HG03066 (cell line): Measurements from ENCODE around the gene LGALS3BP.
A peak's percentile ranks its signal among the peaks of the same experiment; 100 is the strongest.

Source experiments
- ATAC-seq: cut with Tn5 transposase; IDR thresholded peaks from one replicate; pipeline ENCODE4 v1.9.1; 2021; ENCODE audit warnings: low read depth; ENCODE audit not compliant: unreplicated experiment

LGALS3BP gene

DNA sequence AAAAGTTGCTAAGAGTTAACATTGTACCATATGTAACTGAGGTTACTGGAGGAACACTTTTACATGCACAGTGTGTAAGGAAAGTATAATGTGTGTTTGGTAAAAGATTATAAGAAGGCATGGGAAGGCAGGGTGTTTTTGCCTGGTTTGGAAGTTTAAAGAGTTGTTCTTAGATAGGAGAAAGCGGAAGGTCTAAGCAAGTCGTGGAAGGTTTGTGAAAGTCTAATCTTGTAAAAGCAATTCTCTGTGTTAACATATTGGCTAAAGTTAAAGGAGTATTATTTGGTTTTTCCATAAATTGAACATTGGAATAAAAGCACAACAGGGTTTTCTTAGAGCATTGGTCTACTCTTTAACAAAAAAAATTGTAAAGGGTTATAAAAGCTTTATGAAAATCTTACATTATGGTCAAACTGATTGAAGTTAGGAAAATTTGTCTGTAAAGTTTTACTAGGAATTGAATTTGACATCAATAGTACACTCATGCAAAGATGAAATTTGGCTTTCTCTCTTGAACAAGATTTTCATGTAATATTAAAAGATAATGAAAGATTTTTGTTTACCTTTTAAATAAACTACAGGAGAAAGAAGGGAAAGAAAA is 34.5 kb upstream of the LGALS3BP start:
- no peak for ATAC-seq

DNA sequence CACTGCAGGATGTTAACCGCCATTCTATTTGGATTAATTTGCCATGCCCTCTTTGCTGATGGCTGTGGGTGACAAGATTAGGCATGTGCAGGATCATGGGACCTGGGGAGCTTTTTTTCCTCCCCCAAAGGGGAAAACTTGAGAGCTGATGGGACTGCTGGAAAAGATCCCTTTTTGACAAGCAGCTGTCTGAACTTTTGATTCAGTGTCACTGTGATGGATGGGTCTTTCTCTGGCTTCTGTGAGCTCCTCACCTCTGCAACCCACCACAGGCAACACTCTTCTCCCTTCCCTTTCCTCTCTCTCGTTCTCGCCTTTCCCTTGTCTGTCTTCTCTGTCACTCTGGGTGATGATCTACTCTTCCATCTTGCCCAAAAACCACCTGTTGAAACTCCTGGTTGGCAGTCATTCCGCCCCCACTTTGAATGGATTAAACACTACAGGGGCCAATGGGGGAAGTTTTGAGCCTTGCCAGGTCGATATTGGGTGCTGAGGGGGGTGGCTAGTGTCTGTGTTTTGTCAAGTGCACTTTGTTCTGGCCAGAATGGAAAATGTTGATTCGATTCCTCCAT is 32.9 kb upstream of the LGALS3BP start:
- ATAC-seq: no peak

DNA sequence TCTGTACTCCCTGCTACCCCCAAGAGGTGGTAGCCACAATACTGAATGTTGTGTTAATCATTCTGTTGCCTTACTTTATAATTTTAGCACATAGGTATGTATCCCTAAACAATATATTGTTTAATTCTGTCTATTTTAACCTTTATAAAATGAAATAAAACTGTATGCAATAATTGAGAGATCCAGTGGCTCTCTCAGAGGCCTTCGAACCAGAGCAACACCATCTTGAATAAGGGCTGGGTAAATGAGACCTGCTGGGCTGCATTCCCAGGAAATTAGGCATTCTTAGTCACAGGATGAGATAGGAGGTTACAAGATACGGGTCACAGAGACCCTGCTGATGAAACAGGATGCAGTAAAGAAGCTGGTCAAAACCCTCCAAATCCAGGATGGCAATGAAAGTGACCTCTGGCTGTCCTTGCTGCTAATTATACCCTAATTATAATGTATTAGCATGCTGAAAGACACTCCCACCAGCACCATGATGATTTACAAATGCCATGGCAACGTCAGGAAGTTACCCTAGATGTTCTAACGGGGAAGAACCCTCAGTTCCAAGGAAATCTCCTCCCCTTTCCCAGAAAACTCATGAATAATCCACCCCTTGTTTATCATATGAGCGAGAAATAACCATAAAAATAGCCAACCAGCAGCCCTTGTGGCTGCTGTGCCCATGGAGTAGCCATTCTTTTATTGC is 31.9 kb upstream of the LGALS3BP start:
- no peak for ATAC-seq

DNA sequence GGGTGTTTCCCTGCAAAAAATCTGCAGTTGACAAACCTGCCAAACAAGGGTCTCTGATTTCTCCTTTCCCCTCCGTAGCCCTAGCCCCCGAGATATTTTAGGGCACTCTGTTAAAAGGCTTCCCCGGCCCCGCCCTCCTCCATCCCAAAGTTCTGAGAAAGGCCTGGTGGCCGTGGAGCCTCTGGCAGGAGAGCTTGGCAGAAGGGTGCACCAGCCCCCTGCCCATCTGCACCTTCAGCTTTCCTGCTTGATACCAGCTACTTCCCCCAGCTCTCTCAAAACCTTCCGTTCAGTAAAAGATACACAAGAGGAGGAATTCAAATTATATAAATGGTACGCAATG is 30.6 kb upstream of the LGALS3BP start:
- ATAC-seq: no peak

DNA sequence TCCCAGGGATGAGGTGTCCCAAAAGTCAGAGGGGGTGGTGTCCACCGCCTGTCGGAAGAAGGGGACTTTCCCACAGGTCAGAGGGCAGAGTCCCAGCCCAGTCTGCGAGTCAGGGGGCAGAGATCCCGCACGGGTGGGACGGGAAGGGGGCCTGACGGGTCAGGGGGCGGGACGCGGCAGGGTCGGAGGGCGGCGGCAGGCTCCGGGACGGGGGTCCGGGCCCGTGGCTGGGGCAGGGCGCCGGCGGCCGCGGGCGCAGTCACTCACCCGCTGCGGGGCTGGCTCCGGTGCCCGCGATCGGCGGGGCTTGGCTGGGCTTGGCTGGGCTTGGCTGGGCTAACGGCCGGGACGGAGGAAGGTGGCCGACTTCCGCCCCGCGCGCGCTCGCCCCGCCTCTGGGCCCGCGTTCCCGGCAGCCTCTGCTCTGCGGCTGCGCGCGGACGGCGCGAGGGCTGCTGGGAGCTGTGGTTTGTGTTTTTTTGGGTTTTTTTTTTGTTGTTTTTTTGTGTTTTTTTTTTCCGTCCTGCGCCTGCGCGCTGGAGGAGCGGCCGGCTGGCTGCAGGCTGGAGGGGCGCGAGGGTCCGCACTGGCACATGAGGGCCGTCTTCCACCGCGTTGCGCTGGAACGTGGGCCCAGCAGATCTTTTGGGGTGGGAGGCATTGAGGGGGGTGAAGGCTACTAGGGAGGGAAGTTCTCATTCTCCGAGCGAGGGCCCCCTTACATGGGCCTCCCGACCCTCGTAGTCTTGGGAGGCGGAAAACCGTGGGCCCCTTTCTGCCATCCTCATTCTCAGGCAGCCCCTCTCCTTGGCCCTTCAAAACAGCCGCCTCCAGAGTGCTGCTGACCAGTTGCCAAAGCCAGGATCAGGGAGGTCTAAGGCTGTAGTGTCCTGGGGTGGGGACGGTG is 29.9 kb upstream of the LGALS3BP start, which contains the start of gene CANT1:
Gene CANT1, minus strand, starts transcription at position 368 of the 907 bp plus-strand sequence. CDS start 12,142 bp downstream, outside the sequence.
- peak; percentile 77 for ATAC-seq

DNA sequence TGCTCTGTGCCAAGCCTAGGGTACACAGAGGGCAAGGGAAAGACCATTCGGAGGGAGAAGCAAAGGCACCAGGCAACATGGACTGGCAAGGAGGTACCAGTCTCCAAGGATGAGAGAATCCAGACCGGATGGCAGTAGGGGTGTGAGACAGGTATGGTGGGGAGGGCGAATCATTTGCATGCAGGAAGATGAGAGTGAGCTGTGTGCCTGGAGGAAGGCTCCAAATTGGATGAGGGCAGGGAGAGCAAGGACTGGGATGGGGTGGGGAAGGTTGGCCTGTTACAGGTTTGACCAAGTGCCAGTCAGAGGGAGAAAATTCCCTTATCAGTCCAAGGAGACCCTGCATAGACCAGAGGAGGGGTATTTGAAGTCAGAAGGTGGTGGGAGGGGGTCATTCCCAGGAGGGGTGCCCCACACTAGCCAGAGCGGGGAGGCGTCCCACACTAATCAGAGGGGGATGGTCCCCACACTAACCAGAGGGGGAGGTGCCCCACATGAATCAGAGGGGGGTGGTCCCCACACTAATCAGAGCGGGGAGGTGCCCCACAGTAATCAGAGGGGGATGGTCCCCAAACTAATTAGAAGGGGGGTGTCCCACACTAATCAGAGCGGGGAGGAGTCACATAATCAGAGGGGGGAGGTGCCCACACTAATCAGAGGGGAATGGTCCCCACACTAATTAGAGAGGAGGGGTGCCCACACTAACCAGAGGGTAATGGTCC is 29.1 kb upstream of the LGALS3BP start:
- no peak for ATAC-seq

DNA sequence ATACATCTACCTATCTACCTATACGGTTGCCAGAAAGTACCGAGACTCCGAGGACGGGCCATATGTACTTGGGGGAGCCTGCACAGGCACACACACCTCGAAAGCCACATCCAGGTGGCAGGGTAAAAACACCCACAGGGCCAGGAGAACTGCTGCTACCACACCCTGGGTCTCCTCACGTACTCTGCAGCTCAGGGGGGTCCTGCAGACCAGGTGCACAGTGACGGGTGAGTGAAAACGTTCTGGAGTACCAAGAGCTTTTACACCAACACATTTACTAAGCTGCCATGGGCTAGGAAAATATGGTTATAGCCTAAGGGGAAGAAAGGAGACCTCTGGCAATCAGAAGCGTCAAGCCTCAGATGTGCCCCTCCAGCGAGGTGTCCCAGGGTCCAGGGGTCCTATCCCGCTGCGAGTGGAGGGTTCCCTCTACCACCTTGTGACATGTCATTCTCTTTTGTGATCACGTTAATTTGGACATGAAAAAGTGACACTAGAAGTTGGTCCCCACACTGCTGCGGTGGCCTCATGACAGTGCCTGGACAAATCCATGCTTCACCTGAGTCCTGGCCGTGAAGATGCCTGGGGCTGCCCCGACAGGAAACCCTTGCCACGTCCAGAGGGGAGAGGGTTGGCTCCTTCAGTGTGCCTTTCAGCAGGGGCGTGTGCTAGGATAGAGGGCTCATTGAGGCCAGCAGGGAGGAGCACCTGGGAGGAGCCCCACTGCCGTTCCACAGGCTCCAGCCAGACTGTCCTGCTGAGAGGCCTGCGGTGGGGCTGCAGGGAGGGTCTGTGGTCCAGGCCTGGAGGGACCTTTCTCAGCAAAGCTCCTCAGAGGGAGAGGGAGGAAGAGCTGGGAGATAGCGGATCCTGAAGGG is 28.0 kb upstream of the LGALS3BP start:
- ATAC-seq: no peak

DNA sequence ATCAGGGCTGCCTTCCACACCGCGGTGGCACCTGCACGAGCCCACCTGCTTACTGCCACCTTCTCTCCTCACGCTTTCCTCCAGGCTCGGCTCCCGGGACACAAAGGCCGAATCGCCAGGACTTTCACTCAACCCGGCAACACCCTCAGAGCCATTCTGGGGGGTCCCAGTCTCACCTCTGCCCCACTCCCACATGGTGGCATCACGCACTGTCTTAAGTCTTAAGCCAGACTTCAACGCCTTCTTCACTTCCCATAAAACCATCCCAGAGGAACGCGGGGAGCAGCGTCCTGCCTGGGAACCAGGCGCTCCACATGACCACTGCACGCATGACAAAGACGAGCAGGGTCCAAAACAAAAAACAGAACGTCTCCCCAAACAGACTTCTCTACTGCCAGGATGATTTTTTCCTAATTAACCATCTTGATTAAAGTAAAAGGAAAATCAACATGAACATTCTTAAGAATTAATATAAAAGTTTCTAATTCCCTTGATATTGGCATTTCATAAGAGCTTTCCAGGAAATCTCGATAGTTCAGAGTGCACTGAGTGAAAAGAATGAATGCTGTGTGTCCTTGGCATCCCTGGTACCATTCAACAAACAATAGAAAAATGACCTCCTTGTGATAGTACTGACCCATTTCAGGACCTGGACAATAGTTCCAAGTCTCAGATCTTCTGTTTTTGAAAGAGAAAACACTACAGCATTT is 27.2 kb upstream of the LGALS3BP start:
- ATAC-seq: no peak

DNA sequence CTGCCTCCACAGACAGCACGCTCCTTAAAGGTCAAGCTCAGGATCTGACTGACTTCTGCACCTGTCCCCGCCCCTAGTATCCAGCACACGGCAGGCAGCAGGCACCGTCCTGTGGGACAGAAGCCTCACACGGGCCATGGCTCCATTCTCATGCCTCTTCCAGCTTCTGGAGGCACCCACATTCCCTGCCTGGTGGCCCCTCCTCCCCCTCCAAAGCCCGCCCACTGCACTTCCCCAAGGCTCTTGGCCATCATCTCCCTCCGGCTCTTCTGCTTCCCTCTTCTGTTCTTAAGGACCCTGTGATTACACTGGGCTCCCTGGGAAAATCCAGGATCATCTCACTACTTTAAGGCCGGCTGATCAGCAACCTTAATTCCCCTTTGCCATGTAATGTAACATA is 26.3 kb upstream of the LGALS3BP start:
- no peak for ATAC-seq

DNA sequence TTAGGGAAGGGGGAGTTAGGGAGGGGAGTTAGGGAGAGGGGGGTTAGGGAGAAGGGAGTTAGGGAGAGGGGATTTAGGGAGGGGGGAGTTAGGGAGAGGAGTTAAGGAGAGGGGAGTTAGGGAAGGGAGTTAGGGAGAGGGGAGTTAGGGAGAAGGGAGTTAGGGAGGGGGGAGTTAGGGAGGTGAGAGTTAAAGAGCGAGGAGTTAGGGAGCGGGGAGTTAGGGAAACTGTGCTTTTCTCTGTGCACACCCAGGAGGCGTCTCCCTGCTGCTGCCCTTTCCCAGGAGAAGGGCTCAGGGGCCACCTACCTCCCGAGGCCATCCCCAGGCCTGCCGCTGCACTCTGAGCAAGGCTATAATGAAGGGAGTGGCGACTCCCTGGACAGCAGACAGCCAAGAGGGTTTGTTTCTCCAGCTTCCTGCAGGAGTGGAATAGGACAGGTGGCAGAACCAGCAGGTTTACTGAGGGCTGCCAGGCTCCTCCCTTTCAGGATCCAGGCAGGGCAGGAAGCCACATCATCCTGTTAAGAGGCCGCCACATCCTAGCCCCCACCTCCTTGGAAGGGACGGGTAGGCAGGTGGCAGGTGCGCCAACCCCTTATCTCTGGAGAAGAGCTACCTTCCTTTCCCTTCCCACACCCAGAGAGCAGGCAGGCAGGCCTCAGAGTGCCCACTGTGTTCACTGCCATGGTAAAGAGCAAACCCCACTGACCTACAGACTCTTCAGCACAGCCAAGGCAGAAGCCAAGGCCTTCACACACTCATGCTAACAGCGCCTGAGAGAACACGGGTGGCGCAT is 25.5 kb upstream of the LGALS3BP start:
- ATAC-seq: no peak

DNA sequence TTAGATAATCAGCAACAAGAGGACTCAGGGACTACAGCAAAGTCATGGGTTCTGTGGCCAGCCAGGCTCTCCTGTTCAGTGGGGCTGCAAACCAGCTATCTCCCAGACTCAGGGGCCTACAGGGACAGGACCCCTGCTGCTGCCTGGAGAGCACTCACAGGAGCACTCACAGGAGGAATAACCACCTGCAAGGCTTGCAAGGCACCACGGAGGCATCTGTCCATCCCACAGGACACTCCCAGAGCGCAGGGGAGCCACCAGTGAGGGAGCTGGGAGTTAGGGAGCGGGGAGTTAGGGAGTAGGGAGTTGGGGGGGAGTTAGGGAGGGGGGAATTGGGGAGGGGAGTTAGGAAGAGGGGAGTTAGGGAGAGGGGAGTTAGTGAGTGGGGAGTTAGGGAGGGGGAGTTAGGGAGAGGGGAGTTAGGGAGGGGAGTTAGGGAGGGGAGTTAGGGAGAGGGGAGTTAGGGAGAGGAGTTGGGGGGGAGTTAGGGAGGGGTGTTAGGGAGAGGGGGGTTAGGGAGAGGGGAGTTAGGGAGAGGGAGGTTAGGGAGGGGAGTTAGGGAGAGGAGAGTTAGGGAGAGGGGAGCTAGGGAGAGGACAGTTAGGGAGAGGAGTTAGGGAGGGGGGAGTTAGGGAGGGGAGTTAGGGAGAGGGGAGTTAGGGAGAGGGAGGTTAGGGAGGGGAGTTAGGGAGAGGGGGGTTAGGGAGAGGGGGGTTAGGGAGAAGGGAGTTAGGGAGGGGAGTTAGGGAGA is 24.1 kb upstream of the LGALS3BP start:
- ATAC-seq: no peak

DNA sequence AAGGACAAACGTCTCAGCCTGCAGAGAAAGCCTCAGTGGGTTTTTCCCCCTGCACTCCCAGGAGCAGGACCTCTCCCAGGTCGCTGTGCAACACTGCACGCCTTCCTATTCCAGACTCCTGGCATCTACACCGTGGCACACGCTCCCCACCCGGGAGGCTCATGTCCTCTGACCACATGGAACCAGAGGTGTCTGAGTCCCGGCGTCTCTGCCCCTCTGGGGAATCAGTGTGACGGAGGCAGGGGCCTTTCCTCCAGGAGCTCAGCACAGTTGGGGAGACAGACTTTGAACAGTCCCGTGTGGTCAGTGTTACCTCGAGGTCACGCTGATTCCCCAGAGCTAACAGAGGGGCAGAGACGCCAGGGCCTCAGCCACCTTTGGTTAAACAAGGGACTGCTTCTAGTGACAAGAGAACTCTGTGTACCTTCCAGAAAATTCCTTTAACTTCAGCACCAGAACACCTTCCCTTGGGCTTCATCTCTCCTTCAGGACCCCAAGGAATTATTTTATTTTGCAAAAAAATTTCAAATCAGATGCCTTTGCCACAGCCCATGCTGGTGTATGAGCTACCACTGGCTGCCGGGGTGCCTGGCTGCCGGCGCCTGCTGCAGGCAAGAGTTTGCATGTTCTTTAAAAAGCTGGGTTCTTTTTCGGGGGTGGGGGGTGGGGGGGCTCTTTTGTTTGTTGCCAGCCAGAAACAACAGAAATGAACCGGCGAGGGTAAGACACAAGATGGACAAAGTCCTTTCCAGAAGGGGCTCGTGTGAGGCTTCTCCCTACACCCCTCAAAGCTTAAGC is 23.3 kb upstream of the LGALS3BP start:
- ATAC-seq: no peak

DNA sequence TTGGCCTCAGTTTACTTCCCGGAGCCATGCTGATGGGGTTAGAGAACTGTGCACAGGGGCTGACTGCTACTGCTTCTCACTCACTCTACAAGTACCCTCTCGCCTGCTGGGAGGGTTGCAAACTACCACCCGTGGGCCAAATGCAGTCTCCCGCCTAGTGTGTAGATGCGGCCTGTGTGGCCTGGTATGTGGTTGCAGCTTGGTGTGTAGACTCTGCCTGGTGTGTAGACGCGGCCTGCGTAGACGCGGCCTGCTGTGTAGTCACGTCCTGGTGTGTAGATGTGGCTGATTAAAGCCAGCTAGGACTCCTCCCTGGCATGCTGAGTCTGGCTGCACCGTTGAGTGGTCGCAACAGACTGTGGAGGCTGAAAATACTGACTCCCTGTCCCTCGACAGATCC is 22.6 kb upstream of the LGALS3BP start:
- ATAC-seq: no peak

DNA sequence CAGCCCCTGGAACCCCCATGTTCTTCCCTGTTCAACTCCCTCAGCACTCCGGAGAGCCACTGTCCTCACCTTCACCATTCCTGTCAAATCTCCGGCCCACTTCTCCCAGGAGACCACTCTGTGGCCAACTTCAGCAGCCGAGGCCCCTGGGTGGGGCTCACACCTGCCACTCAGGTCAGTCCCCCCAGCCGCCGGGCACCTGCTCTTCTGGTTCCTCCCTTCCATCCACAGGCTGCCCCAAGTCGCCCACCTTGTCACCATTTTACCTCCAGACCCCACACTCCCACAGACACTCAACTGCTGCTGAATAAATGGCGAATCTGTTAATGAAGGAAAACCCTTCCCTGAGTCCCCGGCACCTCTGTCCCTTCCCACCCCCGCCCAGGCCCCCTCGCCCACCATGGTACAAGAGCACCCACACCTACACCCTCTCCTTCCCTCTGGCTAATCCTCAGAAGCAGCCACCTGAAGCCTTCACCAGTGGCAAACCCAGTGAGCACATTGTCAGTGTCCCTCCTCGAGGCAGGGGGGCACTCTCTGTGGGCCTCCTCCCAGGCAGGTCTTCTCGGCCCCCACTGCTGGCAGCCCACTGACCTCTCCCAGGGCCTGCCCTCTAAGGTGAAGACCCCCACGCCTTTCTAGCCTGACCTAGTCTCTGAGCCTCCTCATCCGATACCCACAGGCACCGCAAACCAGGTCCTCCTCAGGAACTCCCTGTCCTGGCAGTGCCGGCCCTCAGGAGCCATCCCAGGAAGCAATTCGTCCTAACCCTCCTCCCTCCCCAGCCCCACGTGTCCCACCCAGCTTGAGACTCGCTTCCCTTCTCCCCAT is 21.7 kb upstream of the LGALS3BP start:
- no peak for ATAC-seq

DNA sequence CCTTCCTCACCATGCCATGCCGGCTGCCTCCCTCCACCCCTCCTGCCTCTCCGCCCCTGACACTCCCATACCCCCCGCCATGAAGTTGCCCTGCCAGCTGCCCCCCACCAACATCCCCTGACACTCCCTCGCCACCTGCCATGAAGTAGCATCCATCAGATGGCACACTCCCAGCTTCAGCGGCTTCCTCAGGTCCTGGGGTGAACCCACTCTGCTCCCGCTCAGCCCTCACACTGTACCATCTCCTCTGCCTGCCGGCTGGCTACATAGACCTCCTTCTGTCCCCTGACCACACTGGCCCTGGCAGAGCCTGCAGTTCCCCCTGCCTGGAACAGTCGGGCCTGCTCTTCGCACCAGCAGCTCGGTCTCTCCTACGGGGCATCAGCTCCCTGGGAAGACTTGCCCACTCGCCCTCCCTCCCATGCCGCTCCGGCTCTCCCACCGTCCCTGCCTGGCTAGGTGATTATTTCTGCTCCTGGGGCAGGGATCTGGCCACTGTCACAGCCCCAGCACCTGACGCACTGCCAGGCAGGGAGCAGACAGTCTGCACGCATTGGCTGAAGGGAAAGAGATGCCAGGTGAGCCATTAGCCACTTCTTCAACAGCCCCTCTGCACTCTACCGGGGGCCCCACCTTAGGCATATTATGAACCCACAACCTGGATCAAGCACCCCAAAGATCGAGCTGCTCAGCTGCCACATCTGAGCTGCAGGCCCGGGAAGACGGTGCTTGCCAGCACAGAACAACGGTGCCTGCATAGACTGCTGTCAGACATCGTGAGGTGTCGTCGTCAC is 20.9 kb upstream of the LGALS3BP start:
- ATAC-seq: no peak
